Hair follicular keratinocyte (primary cell): ENCODE data around the gene ERVV-1. TPM values are rescaled to one million over a fixed set of nuclear protein-coding genes. Genes with fewer than 3 reads are reported as not detected.

ENCODE experiments used
- total RNA-seq: library from RNA; depleted of rRNA; stranded (reverse); fragments of >200 nt; gene quantifications from 2 replicates; pipeline ENCODE4 v1.2.3, GENCODE V29; 2015

Gene ERVV-1
- total RNA-seq = not detected in 2 replicates

GRCh38 chr19:53013621-53014020 lies at the start of gene ERVV-1:
Gene ERVV-1 (plus strand): TSS chr19:53013921. CDS start chr19:53014091, 170 bp downstream.

Other genes starting within 250 kb of the ERVV-1 start
- gene ZNF600, start 227.1 kb upstream of the ERVV-1 start, total RNA-seq = 2.2 and 5.0 TPM in 2 replicates
- 12.0 and 12.7 TPM in 2 replicates for gene ZNF28, start 192.3 kb upstream of the ERVV-1 start, total RNA-seq
- 6.8 and 10.1 TPM in 2 replicates for gene ZNF468, start 156.3 kb upstream of the ERVV-1 start, total RNA-seq
- gene ZNF320, start 116.3 kb upstream of the ERVV-1 start, total RNA-seq = 5.4 and 5.5 TPM in 2 replicates
- 3.4 and 6.2 TPM in 2 replicates for gene ZNF888, start 90.5 kb upstream of the ERVV-1 start, total RNA-seq
- 3.5 and 4.8 TPM in 2 replicates for gene ZNF816, start 51.0 kb upstream of the ERVV-1 start, total RNA-seq
- not detected in 2 replicates for gene ERVV-2, start 30.8 kb downstream of the ERVV-1 start, total RNA-seq
- 7.4 and 10.4 TPM in 2 replicates for gene ZNF160, start 89.5 kb downstream of the ERVV-1 start, total RNA-seq
- 1.0 and 1.6 TPM in 2 replicates for gene ZNF415, start 119.0 kb downstream of the ERVV-1 start, total RNA-seq
- 2.5 and 3.1 TPM in 2 replicates for gene ZNF347, start 145.1 kb downstream of the ERVV-1 start, total RNA-seq
- gene ZNF665, start 179.4 kb downstream of the ERVV-1 start, total RNA-seq = 2.1 and 2.9 TPM in 2 replicates
- 6.8 and 15.5 TPM in 2 replicates for gene ZNF677, start 241.0 kb downstream of the ERVV-1 start, total RNA-seq
- gene VN1R2, start 244.4 kb downstream of the ERVV-1 start, total RNA-seq = not detected in 2 replicates